Sciatic nerve (tissue), 2 donors: Measurements from ENCODE around the gene VAPB. TPM values are rescaled to one million over a fixed set of nuclear protein-coding genes. Genes with fewer than 3 reads are reported as not detected.

Experiments used
- ATAC-seq: fragments of 200-7000 bp; cut with Tn5 transposase; one replicate; pipeline ENCODE4 v1.9.1; 2020; ENCODE audit warnings: mild to moderate bottlenecking, moderate library complexity
- DNase-seq: peaks from one replicate; pipeline ENCODE4 v3.0.0-alpha.2; 2020; ENCODE audit warnings: low spot score
- intact Hi-C: fragments of 100-400 bp; cut with DNase I; formaldehyde crosslinking; loops from one replicate; pipeline ENCODE4 v1.14.2; 2022
- total RNA-seq: library from RNA; stranded (reverse); fragmentation: NEBNext Ultra II Directional; extraction: Animal tissue kit (Norgen Biotek cat#: 25700); gene quantifications from one replicate; pipeline ENCODE4 v1.2.1, GENCODE V29; 2021
- donor health status: DM: no; HTN: no; CAD: no.
- donor health status: DM: no; HTN: no; CAD: no.

The VAPB gene
- total RNA-seq, 1 donor from 2014 or later = 51.1 TPM

DNA sequence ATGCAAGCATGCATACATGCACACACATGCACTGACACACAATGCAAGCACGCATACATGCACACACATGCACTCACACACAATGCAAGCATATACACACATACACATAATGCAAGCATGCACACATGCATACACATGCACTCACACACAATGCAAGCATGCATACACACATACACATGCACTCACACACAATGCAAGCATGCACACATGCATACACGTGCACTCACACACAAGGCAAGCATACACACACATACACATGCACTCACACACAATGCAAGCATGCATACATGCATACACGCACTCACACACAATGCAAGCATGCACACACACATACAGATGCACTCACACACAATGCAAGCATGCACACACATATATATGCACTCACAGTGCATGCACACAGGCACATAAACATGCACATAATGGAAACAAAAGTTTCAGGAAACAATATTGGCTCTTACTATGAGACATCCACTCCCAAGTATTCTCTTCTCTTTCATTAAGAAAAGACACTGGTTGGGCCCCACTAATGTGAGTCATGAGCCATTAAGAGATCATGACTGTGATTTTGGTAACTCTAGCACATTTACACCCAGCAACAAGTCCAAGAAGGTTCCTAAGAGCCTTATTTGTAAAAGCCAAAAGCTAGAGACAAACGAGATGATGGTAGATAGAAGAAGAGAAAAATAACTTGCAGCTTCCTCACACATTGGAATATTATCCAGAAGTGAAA is 103.9 kb downstream of the VAPB start:
- intact Hi-C loops = no loop called here

DNA sequence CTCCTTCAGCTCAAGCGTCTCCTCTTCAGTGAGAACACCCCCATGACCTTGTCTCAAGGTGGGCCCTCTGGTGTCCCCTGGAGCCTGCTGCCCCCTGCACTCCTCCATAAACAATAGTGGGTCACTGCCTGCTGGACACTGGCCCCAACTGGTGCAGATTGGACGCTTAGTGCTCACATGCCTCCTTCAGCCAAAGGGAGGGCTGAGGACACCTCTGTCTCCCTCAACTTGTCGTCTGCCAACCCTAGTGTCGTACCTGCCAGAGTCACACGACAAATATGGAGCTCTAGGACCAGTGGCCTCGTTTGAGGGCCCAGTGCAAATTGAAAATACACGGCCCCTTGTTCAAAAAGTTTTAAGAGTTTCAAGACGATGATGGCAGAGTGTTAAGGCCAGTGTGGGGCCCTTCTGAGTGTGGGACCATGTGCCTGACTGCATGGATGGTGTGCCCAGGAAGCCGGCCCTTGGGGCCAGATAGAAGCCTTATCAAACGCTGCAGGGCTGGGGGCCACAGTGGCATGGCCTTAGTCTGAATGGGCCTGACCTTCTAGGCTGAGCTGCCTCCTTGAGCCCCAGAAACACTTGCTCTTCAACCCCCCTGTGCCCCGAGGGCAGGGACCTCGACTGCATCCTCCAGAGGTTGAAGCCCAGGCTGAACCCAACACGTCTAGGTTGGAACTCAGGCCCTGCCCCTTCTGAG is 106.0 kb downstream of the VAPB start:
- intact Hi-C loops = no loop called here
- no peak for DNase-seq
- no peak for ATAC-seq

More for the DNA sequence above, 103.9 kb downstream of the VAPB start:
- ATAC-seq = no peak
- DNase-seq = no peak

DNA sequence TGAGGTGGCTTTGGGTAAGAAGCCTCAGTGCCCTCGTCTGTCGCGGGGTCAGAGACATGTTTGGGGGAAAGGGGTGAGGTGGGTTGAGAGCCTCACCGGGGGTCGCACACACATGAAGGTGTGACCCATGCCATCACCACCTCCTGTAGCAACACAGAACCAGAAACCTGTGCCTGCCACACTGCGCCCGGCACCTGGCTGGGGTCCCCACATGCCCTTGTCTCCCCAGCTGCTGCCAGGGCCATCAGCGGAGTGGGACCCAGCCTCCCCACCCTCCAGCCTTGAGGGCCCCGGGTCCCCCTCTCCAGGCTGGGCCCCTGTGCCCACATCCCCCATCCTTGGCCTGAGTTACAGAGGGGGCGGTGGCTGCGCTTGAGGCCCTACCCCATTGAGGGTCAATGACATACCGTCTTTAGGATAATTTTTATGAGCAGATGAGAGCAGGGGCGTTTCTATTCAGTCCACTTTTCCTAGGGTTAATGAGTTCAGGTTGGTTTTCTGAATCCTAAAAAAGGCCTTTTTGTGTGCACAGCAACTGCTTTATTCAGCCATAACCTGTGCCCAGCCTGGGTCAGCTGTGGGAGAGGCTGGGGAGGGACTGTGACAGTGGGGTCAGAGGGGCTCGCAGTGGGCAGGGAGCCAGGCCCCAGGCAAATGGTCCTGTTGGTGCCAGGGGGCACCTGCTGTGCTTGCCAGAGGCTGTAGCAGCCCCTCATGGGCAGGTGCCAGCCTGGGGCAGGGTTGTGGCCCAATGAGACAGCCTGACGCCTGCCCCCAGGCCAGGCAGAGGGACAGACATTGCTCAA is 106.8 kb downstream of the VAPB start:
- intact Hi-C loops = no loop called here
- ATAC-seq (no peak), DNase-seq (no peak)

DNA sequence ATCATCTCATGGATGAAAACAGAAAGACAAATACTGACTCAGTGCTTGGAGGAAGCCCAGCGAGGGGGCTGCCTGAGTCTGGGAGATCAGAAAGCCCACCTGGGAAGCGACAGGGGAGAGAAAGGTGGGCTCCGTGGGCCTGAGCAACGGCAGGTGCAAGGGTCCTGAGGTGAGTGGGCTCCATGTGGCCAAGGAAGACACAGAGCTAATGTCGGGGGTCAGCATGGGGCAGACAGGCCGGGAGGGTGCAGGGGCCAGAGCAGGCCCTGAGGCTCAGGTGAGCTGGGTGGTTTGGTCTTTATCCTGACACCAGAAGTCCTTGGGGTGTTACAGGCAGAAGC is 107.4 kb downstream of the VAPB start:
- DNase-seq = no peak
- intact Hi-C loops = no loop called here
- no peak for ATAC-seq

DNA sequence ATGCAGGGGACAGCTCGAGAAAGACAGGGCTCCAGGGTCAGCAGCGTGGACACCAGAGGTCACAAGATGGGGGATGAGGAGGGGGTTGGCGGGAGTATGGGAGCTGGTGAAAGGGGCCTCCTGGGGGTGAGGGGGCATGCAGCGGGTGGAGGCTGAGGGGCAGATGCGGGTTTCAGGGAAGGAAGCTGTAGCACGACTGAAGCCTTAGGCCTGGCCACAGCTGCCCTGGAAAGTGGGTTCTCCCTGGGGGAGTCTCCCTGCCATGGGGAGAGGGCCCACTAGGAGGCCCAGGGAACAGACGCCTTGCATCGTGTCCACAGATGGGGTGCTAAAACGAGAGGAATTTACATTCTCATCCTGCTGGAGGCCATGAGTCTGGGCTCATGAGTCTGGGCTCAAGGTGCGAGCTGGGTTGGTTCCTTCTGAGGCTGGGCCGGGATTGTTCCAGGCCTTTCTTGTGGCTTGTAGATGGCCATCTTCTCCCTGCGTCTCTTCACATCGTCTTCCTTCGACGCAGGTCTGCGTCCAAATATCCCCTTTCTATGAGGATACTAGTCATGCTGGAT is 108.1 kb downstream of the VAPB start:
- ATAC-seq (no peak), DNase-seq (no peak)
- intact Hi-C loops = no loop called here

DNA sequence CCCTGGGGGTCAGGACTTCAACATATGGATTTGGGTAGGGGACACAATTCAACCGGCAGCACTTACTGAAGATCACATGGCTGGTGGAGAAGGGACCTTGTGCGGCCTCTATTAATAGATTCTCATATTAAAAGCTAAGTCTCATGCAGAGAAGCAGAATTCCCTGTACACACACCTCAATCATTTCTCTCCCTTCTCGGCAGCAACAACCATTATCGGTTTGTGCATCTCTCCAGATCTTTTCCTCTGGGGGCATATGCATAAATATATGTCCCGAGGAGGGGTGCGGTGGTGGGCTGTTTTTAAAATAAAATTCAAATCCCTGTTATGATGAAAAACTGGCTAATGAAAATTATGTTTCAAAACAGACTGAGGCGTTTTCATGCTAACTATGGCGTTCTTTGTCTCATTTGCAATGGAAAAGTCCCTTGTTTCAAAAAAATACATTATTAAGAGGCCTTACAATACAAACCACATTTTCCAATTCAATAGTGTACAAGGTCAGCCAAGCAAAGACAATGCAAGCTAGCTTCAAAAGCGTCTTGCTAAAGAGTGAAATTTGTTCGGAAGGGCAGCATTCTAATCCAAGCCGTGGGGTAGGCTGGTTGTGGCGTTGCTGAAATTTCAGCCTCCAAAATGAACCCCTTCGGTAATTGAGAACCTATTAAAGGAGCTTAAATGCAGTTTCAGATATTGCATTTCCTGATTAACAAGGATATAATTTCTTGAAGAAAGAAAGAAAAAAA is 108.9 kb downstream of the VAPB start:
- DNase-seq = no peak
- ATAC-seq = no peak
- intact Hi-C loops = no loop called here

DNA sequence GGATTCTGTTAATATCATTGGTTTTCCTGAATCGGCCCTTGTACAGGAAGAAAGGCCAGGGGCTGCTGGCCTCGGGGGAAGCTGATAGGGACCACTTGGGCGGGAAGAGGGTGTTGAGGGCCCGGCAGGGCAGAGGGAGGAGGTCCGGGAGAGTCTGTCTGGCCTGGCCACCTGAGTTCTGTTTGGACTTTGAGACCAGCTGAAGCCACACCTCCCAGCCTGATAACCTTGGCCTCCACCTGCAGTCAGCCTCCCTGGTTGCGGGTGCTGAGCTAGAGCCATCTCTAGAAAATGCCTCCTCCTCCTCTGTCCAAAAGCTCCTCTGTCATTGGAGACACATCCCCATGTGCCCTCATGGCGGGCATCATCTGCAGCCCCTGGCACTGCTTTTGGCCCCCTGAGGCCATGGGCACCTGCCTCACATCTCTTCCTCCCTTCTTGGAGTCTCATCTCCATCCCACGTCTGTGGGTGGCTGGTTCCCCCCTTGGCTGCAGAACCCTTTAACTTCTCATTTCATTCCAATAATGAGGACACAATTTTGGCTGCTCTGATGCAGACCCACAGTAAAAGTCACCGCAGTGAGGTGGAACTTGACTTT is 109.5 kb downstream of the VAPB start:
- DNase-seq (no peak), ATAC-seq (no peak)
- intact Hi-C loops = no loop called here

DNA sequence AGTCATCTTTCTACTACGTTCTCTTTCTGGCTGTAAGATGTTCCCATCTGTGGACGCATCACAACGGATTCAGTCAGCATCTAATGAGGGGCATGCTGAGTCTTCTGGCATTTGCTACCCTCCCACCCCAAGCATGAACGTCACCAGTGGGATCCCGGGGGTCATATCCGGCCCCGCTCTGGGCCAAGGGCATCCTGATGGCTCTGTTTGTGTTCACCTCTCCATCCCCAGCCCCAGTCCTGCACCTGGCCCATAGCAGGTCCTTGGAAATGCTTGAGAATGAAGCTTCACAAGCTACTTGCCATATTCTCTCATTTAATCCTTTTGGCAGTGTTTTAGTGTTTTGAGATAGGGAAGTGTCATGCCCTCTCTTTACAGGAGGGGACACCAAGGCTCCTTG is 111.2 kb downstream of the VAPB start:
- intact Hi-C loops = no loop called here
- no peak for ATAC-seq
- no peak for DNase-seq

Other genes starting within 250 kb of the VAPB start
- not detected for gene ANKRD60, start 160.6 kb upstream of the VAPB start, total RNA-seq
- 27.1 TPM for gene RAB22A, start 79.5 kb upstream of the VAPB start, total RNA-seq
- 0.53 TPM for gene APCDD1L, start 126.2 kb downstream of the VAPB start, total RNA-seq